GM18511 (cell line): Measurements from ENCODE around the gene NKRF.

Experiments used
- ATAC-seq: cut with Tn5 transposase; IDR thresholded peaks from one replicate; pipeline ENCODE4 v1.9.1; 2021; ENCODE audit warnings: mild to moderate bottlenecking, moderate library complexity; ENCODE audit not compliant: unreplicated experiment

The NKRF gene

GRCh38 chrX:119617517-119618164 is 11.4 kb upstream of the NKRF start:
- ATAC-seq, result peak; percentile 69

- no peak for ATAC-seq
Measured at GRCh38 chrX:119614776-119615175, 8.6 kb upstream of the NKRF start.

GRCh38 chrX:119607018-119607389 is 780 bp upstream of the NKRF start:
- ATAC-seq, result peak; percentile 2

- ATAC-seq, result peak; percentile 43
Measured at GRCh38 chrX:119605464-119606279, 552 bp downstream of the NKRF start.

- no peak for ATAC-seq
Measured at GRCh38 chrX:119604766-119605463, 1.3 kb downstream of the NKRF start.

GRCh38 chrX:119602701-119603255 is 3.4 kb downstream of the NKRF start:
- ATAC-seq, result no peak

GRCh38 chrX:119589810-119590209 is 16.4 kb downstream of the NKRF start:
- ATAC-seq, result no peak

GRCh38 chrX:119583431-119584059 is 22.7 kb downstream of the NKRF start:
- ATAC-seq, result no peak

- no peak for ATAC-seq
Measured at GRCh38 chrX:119579414-119579813, 26.8 kb downstream of the NKRF start.

GRCh38 chrX:119574394-119575266 is 31.6 kb downstream of the NKRF start, which contains the start of gene UBE2A:
Gene UBE2A (plus strand): TSS chrX:119574563. CDS start chrX:119574712, 149 bp downstream.
- ATAC-seq, result peak; percentile 81

- ATAC-seq, result peak; percentile 16
Measured at GRCh38 chrX:119573840-119574393, 32.3 kb downstream of the NKRF start.

GRCh38 chrX:119573222-119573621 is 33.0 kb downstream of the NKRF start:
- ATAC-seq, result no peak

- no peak for ATAC-seq
Measured at GRCh38 chrX:119570351-119570835, 35.8 kb downstream of the NKRF start.

GRCh38 chrX:119565107-119565663 is 41.0 kb downstream of the NKRF start, which contains the start of gene STEEP1:
Gene STEEP1 (minus strand): TSS chrX:119565409. CDS start chrX:119565355, 54 bp downstream.
- ATAC-seq, result peak; percentile 90

- ATAC-seq, result no peak
Measured at GRCh38 chrX:119552508-119552907, 53.7 kb downstream of the NKRF start.

GRCh38 chrX:119549327-119550016 is 56.8 kb downstream of the NKRF start:
- peak; percentile 52 for ATAC-seq

- ATAC-seq, result no peak
Measured at GRCh38 chrX:119541188-119541587, 65.0 kb downstream of the NKRF start.

GRCh38 chrX:119539872-119540271 is 66.4 kb downstream of the NKRF start:
- no peak for ATAC-seq
